Breast epithelium (tissue), 3 donors: Measurements from ENCODE around the gene MMS19.

ENCODE experiments used
- CTCF ChIP-seq, 3 donors: fragments of 450-650 bp; IDR thresholded peaks; one replicate each; pipeline ENCODE4 v1.5.1; 2016 to 2017; ENCODE audit warnings: antibody characterized with exemption in 3 of 3, mild to moderate bottlenecking in 3 of 3, moderate library complexity in 3 of 3
- POLR2A ChIP-seq: fragments of 450-650 bp; IDR thresholded peaks from one replicate; pipeline ENCODE4 v1.6.1; 2016; ENCODE audit warnings: antibody characterized with exemption, mild to moderate bottlenecking, moderate library complexity
- POLR2AphosphoS5 ChIP-seq, 3 donors: sonication (generic); formaldehyde crosslinking; IDR thresholded peaks; one replicate each; pipeline ENCODE4 v1.6.1; 2017; ENCODE audit warnings: antibody characterized with exemption in 3 of 3

- TF ChIP-seq POLR2AphosphoS5 (IDR thresholded peaks at IDR 0.05) (no peak), CTCF (IDR thresholded peaks at IDR 0.05) (no peak), POLR2A (no peak)
Observed at GRCh38 chr10:97435211-97435610, 63.0 kb downstream of the MMS19 start.
